ENCODE data around the gene GALNT2. TPM values are rescaled to one million over a fixed set of nuclear protein-coding genes. Genes with fewer than 3 reads are reported as not detected.

GALNT2 gene
- total and polyA plus RNA-seq, 2 experiments from 2014 or later: 96.7 to 143 TPM

GRCh38 chr1:230068952-230069684 lies 2.1 kb downstream of the GALNT2 start:
- H3K9me2 ChIP-seq (replicated peaks; ENCODE audit: insufficient read depth): no peaks in the 10 kb centered on the region
- WGBS (ENCODE audit: low lambda C conversion rate, missing lambda C conversion rate): 43% methylated on average over 13 of the region's 13 CpGs
- H3K36me3 ChIP-seq (replicated peaks; ENCODE audit: insufficient read depth, low read depth): no peaks in the 10 kb centered on the region
- H3K4me3 ChIP-seq: peak overlapping the region; percentile 97
- no peak overlapping the region for H2AFZ ChIP-seq
- H4K20me1 ChIP-seq (ENCODE audit: insufficient read depth, poor library complexity, severe bottlenecking): peaks cover 54% of the 10 kb centered on the region
- DNase-seq (ENCODE audit: low spot score): peak; percentile 19
- peak; percentile 29 for TF ChIP-seq CTCF (IDR thresholded peaks at IDR 0.05; ENCODE audit: poor library complexity)
- TF ChIP-seq EZH2phosphoT487 (IDR thresholded peaks at IDR 0.05; ENCODE audit: low read depth, severe bottlenecking, unreplicated experiment): no peak
- no peak overlapping the region for H3K27ac ChIP-seq
- no peaks in the 10 kb centered on the region for H3K9me3 ChIP-seq (ENCODE audit: low read depth)
- peak overlapping the region; percentile 86 for H3K4me2 ChIP-seq
- H3K79me2 ChIP-seq: peaks cover 66% of the 10 kb centered on the region
- no peaks in the 10 kb centered on the region for H3K27me3 ChIP-seq
- peaks cover 18% of the 10 kb centered on the region for H3K4me1 ChIP-seq (ENCODE audit: insufficient read depth)

- Histone ChIP-seq H3K27ac (no peak overlapping the region), H3K4me2 (peak overlapping the region; percentile 86), H3K4me3 (no peak overlapping the region)
These were observed 2.8 kb downstream of the GALNT2 start for GRCh38 chr1:230069796-230070195.

GRCh38 chr1:230070321-230071208 lies 3.5 kb downstream of the GALNT2 start:
- Histone ChIP-seq H3K4me1 (ENCODE audit: insufficient read depth) (peaks cover 18% of the 10 kb centered on the region), H3K27me3 (no peaks in the 10 kb centered on the region), H3K9me3 (ENCODE audit: low read depth) (no peaks in the 10 kb centered on the region), H3K27ac (no peak overlapping the region), H4K20me1 (ENCODE audit: insufficient read depth, poor library complexity, severe bottlenecking) (peaks cover 67% of the 10 kb centered on the region), H3K36me3 (replicated peaks; ENCODE audit: insufficient read depth, low read depth) (no peaks in the 10 kb centered on the region), H3K4me3 (no peak overlapping the region), H3K4me2 (peak overlapping the region; percentile 86), H3K9me2 (replicated peaks; ENCODE audit: insufficient read depth) (no peaks in the 10 kb centered on the region), H3K79me2 (peaks cover 79% of the 10 kb centered on the region), H2AFZ (no peak overlapping the region)
- DNase-seq (ENCODE audit: low spot score): no peak
- 96% methylated on average over 14 of the region's 14 CpGs for WGBS (ENCODE audit: low lambda C conversion rate, missing lambda C conversion rate)
- TF ChIP-seq EZH2phosphoT487 (IDR thresholded peaks at IDR 0.05; ENCODE audit: low read depth, severe bottlenecking, unreplicated experiment): no peak
- TF ChIP-seq EZH2 (IDR thresholded peaks at IDR 0.05; ENCODE audit: borderline replicate concordance): no peak
- no peak for TF ChIP-seq CTCF (IDR thresholded peaks at IDR 0.05; ENCODE audit: poor library complexity)

More at GRCh38 chr1:230069796-230070195, 2.8 kb downstream of the GALNT2 start:
- DNase-seq (ENCODE audit: low spot score): no peak
- Histone ChIP-seq H3K36me3 (replicated peaks; ENCODE audit: insufficient read depth, low read depth) (no peaks in the 10 kb centered on the region), H3K9me2 (replicated peaks; ENCODE audit: insufficient read depth) (no peaks in the 10 kb centered on the region), H2AFZ (no peak overlapping the region), H3K79me2 (peaks cover 73% of the 10 kb centered on the region), H3K27me3 (no peaks in the 10 kb centered on the region), H3K4me1 (ENCODE audit: insufficient read depth) (peaks cover 18% of the 10 kb centered on the region), H4K20me1 (ENCODE audit: insufficient read depth, poor library complexity, severe bottlenecking) (peaks cover 61% of the 10 kb centered on the region), H3K9me3 (ENCODE audit: low read depth) (no peaks in the 10 kb centered on the region)
- 72% methylated on average over 4 of the region's 4 CpGs for WGBS (ENCODE audit: low lambda C conversion rate, missing lambda C conversion rate)
- TF ChIP-seq EZH2 (IDR thresholded peaks at IDR 0.05; ENCODE audit: borderline replicate concordance): no peak

- H3K9me3 ChIP-seq (ENCODE audit: low read depth): no peaks in the 10 kb centered on the region
- H3K27me3 ChIP-seq: no peaks in the 10 kb centered on the region
- no peak overlapping the region for H3K4me3 ChIP-seq
- peaks cover 87% of the 10 kb centered on the region for H3K79me2 ChIP-seq
- no peak overlapping the region for H2AFZ ChIP-seq
- no peak for DNase-seq (ENCODE audit: low spot score)
- TF ChIP-seq EZH2 (IDR thresholded peaks at IDR 0.05; ENCODE audit: borderline replicate concordance): no peak
- TF ChIP-seq EZH2phosphoT487 (IDR thresholded peaks at IDR 0.05; ENCODE audit: low read depth, severe bottlenecking, unreplicated experiment): no peak
- no peak for TF ChIP-seq CTCF (IDR thresholded peaks at IDR 0.05; ENCODE audit: poor library complexity)
- H4K20me1 ChIP-seq (ENCODE audit: insufficient read depth, poor library complexity, severe bottlenecking): peaks cover 73% of the 10 kb centered on the region
- 89% methylated on average over 7 of the region's 7 CpGs for WGBS (ENCODE audit: low lambda C conversion rate, missing lambda C conversion rate)
- peaks cover 18% of the 10 kb centered on the region for H3K4me1 ChIP-seq (ENCODE audit: insufficient read depth)
- no peaks in the 10 kb centered on the region for H3K36me3 ChIP-seq (replicated peaks; ENCODE audit: insufficient read depth, low read depth)
- no peaks in the 10 kb centered on the region for H3K9me2 ChIP-seq (replicated peaks; ENCODE audit: insufficient read depth)
- H3K4me2 ChIP-seq: no peak overlapping the region
- no peak overlapping the region for H3K27ac ChIP-seq
These were observed 4.3 kb downstream of the GALNT2 start for GRCh38 chr1:230071316-230071715.
